Measurements from ENCODE around the gene PPM1E. TPM values are rescaled to one million over a fixed set of nuclear protein-coding genes. Genes with fewer than 3 reads are reported as not detected.

Gene PPM1E
- polyA plus RNA-seq, 1 donor (not counting 4 experiments of a cell fraction or from before 2014, with no cell fraction given) = not detected

- no peak for TF ChIP-seq EZH2 (IDR thresholded peaks at IDR 0.05; ENCODE audit: low read length)
- TF ChIP-seq, protein P1, sequence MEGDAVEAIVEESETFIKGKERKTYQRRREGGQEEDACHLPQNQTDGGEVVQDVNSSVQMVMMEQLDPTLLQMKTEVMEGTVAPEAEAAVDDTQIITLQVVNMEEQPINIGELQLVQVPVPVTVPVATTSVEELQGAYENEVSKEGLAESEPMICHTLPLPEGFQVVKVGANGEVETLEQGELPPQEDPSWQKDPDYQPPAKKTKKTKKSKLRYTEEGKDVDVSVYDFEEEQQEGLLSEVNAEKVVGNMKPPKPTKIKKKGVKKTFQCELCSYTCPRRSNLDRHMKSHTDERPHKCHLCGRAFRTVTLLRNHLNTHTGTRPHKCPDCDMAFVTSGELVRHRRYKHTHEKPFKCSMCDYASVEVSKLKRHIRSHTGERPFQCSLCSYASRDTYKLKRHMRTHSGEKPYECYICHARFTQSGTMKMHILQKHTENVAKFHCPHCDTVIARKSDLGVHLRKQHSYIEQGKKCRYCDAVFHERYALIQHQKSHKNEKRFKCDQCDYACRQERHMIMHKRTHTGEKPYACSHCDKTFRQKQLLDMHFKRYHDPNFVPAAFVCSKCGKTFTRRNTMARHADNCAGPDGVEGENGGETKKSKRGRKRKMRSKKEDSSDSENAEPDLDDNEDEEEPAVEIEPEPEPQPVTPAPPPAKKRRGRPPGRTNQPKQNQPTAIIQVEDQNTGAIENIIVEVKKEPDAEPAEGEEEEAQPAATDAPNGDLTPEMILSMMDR (optimal IDR thresholded peaks at IDR 0.05 in 1 of 3, IDR thresholded peaks at IDR 0.05 in 1 of 3, conservative IDR thresholded peaks at IDR 0.05 in 1 of 3; ENCODE audit: extremely low read depth in 1 of 3, insufficient read depth in 2 of 3, low read length in 3 of 3) = no peak
- Histone ChIP-seq H4K20me1 (ENCODE audit: control insufficient read depth, extremely low read depth, insufficient read depth, low read length) (no peaks in the 10 kb centered on the region), H3K27ac (ENCODE audit: control insufficient read depth, insufficient read depth, low read length) (no peak overlapping the region), H3K79me2 (ENCODE audit: control insufficient read depth, insufficient read depth, low read length) (no peaks in the 10 kb centered on the region), H3K9ac (ENCODE audit: control insufficient read depth, extremely low read depth, insufficient read depth, low read length) (no peak overlapping the region), H3K27me3 (ENCODE audit: control insufficient read depth, extremely low read depth, insufficient read depth, low read length) (no peaks in the 10 kb centered on the region), H3K4me2 (ENCODE audit: control insufficient read depth, extremely low read depth, insufficient read depth, low read depth, low read length) (no peak overlapping the region), H3K9me3 (ENCODE audit: control insufficient read depth, low read depth, low read length) (no peaks in the 10 kb centered on the region), H3K4me1 (ENCODE audit: control insufficient read depth, extremely low read depth, insufficient read depth, low read length) (no peaks in the 10 kb centered on the region), H3K9me1 (ENCODE audit: control insufficient read depth, extremely low read depth, insufficient read depth, low read length) (no peaks in the 10 kb centered on the region), H2AFZ (ENCODE audit: control insufficient read depth, low read length) (no peak overlapping the region), H3K36me3 (ENCODE audit: control insufficient read depth in 2 of 2, extremely low read depth in 1 of 2, insufficient read depth in 2 of 2, low read length in 2 of 2) (no peaks in the 10 kb centered on the region), H3K4me3 (ENCODE audit: control insufficient read depth in 2 of 3, extremely low read depth in 1 of 3, insufficient read depth in 2 of 3, low read depth in 1 of 3, low read length in 3 of 3) (no peak overlapping the region)
- dilution Hi-C loops (cut with MboI; ENCODE audit: extremely low pct_ligation_motif_present, low sequenced_read_pairs) = no loop called here
- DNase-seq (ENCODE audit: low read depth, low spot score) (no peak), FAIRE-seq (no peak)
Measured at GRCh38 chr17:58734811-58735210, 20.8 kb upstream of the PPM1E start.

GRCh38 chr17:58741121-58741625 lies 14.5 kb upstream of the PPM1E start:
- Histone ChIP-seq H4K20me1 (ENCODE audit: control insufficient read depth, extremely low read depth, insufficient read depth, low read length) (no peaks in the 10 kb centered on the region), H3K4me3 (ENCODE audit: control insufficient read depth in 2 of 3, extremely low read depth in 1 of 3, insufficient read depth in 2 of 3, low read depth in 1 of 3, low read length in 3 of 3) (peak overlapping the region in 1 of 3 experiments; percentile 18), H3K36me3 (ENCODE audit: control insufficient read depth in 2 of 2, extremely low read depth in 1 of 2, insufficient read depth in 2 of 2, low read length in 2 of 2) (no peaks in the 10 kb centered on the region), H3K27ac (ENCODE audit: control insufficient read depth, insufficient read depth, low read length) (peak overlapping the region; percentile 66), H3K27me3 (ENCODE audit: control insufficient read depth, extremely low read depth, insufficient read depth, low read length) (no peaks in the 10 kb centered on the region), H3K9me3 (ENCODE audit: control insufficient read depth, low read depth, low read length) (no peaks in the 10 kb centered on the region), H3K9me1 (ENCODE audit: control insufficient read depth, extremely low read depth, insufficient read depth, low read length) (no peaks in the 10 kb centered on the region), H3K9ac (ENCODE audit: control insufficient read depth, extremely low read depth, insufficient read depth, low read length) (peak overlapping the region; percentile 36), H3K4me2 (ENCODE audit: control insufficient read depth, extremely low read depth, insufficient read depth, low read depth, low read length) (peak overlapping the region; percentile 59), H3K79me2 (ENCODE audit: control insufficient read depth, insufficient read depth, low read length) (no peaks in the 10 kb centered on the region), H2AFZ (ENCODE audit: control insufficient read depth, low read length) (no peak overlapping the region), H3K4me1 (ENCODE audit: control insufficient read depth, extremely low read depth, insufficient read depth, low read length) (peaks cover 10% of the 10 kb centered on the region)
- TF ChIP-seq EZH2 (IDR thresholded peaks at IDR 0.05; ENCODE audit: low read length) = no peak
- TF ChIP-seq, protein P1 (optimal IDR thresholded peaks at IDR 0.05 in 1 of 3, IDR thresholded peaks at IDR 0.05 in 1 of 3, conservative IDR thresholded peaks at IDR 0.05 in 1 of 3; ENCODE audit: extremely low read depth in 1 of 3, insufficient read depth in 2 of 3, low read length in 3 of 3) = no peak
- FAIRE-seq (peak; percentile 97), DNase-seq (ENCODE audit: low read depth, low spot score) (peak; percentile 60)
- dilution Hi-C loops (cut with MboI; ENCODE audit: extremely low pct_ligation_motif_present, low sequenced_read_pairs) = no loop called here

Measured in keratinocyte (primary cell).